Measurements from ENCODE around the gene NRN1. TPM values are rescaled to one million over a fixed set of nuclear protein-coding genes. Genes with fewer than 3 reads are reported as not detected.

Gene NRN1
- total and polyA plus RNA-seq, 2 donors (not counting 3 experiments of a cell fraction or from before 2014, with no cell fraction given), result 12.8 to 26.2 TPM

DNA sequence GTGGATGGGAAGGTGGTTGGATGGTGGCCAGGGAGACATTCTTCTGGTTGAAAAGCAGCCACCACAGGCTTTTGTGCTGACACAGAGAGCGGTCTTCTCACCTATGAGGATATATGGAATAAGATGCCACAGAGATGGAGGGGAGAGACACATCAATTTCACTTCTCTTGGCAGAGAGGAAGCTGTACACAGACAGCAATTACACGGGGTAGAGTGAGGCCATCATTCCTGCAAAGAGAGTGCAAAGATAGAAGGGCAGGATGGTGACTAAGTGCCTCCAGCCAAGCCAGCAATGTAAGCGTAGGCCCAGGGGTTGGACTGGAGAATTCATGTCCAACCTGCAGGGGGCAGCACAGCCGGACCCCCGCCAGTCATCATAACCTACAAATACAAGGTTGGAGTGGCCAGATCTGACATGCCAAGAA is 56.4 kb downstream of the NRN1 start:
- dilution Hi-C loops (cut with MboI; ENCODE audit: extremely low pct_ligation_motif_present, low sequenced_read_pairs), result no loop called here
- H3K27me3 ChIP-seq (ENCODE audit: control insufficient read depth in 2 of 2, insufficient read depth in 2 of 2, low read length in 2 of 2), result no peaks in the 10 kb centered on the region
- no peaks in the 10 kb centered on the region for H3K36me3 ChIP-seq (ENCODE audit: control insufficient read depth in 2 of 2, extremely low read depth in 1 of 2, insufficient read depth in 2 of 2, low read length in 2 of 2)
- no peaks in the 10 kb centered on the region for H3K79me2 ChIP-seq (ENCODE audit: control insufficient read depth, insufficient read depth, low read length)
- H3K9ac ChIP-seq (replicated peaks; ENCODE audit: extremely low read depth, insufficient read depth, low read length), result no peak overlapping the region
- FAIRE-seq (peak; percentile 79), DNase-seq (ENCODE audit: low read depth, low spot score) (peak; percentile 44)
- no peak overlapping the region for H3K27ac ChIP-seq (ENCODE audit: insufficient read depth, low read depth, low read length)
- H2AFZ ChIP-seq (ENCODE audit: low read depth, low read length), result no peak overlapping the region
- H3K9me3 ChIP-seq (replicated peaks; ENCODE audit: control insufficient read depth, insufficient read depth, low read length), result no peaks in the 10 kb centered on the region
- H3K4me2 ChIP-seq (ENCODE audit: insufficient read depth, low read length), result no peak overlapping the region
- BruUV-seq (replicated peaks), result no TSS peak
- TF ChIP-seq, protein P1, sequence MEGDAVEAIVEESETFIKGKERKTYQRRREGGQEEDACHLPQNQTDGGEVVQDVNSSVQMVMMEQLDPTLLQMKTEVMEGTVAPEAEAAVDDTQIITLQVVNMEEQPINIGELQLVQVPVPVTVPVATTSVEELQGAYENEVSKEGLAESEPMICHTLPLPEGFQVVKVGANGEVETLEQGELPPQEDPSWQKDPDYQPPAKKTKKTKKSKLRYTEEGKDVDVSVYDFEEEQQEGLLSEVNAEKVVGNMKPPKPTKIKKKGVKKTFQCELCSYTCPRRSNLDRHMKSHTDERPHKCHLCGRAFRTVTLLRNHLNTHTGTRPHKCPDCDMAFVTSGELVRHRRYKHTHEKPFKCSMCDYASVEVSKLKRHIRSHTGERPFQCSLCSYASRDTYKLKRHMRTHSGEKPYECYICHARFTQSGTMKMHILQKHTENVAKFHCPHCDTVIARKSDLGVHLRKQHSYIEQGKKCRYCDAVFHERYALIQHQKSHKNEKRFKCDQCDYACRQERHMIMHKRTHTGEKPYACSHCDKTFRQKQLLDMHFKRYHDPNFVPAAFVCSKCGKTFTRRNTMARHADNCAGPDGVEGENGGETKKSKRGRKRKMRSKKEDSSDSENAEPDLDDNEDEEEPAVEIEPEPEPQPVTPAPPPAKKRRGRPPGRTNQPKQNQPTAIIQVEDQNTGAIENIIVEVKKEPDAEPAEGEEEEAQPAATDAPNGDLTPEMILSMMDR (IDR thresholded peaks at IDR 0.05; ENCODE audit: extremely low read depth in 1 of 2, insufficient read depth in 1 of 2, low read depth in 1 of 2, low read length in 2 of 2), result peak; percentile 52 to 63
- TF ChIP-seq EZH2 (IDR thresholded peaks at IDR 0.05; ENCODE audit: borderline replicate concordance, low read depth, low read length, severe bottlenecking), result no peak
- H3K4me1 ChIP-seq (ENCODE audit: control insufficient read depth, extremely low read depth, insufficient read depth, low read length), result no peaks in the 10 kb centered on the region
- H3K9me1 ChIP-seq (replicated peaks; ENCODE audit: control insufficient read depth, extremely low read depth, insufficient read depth, low read length), result no peaks in the 10 kb centered on the region
- ChIA-PET POLR2A (no interaction called here), CTCF (interaction anchor here (1.7 kb wide), 1 partner anchor 479 kb away, joined by 5 read pairs; no protein-coding TSS in a partner anchor)
- intact Hi-C loops (cut with micrococcal nuclease), result loop anchor here (1.0 kb wide), 3 partner anchors 46 to 597 kb away; no protein-coding TSS in a partner anchor
- no peaks in the 10 kb centered on the region for H4K20me1 ChIP-seq (replicated peaks; ENCODE audit: control insufficient read depth, extremely low read depth, insufficient read depth, low read length)
- no peak overlapping the region for H3K4me3 ChIP-seq (replicated peaks in 1 of 3; ENCODE audit: insufficient read depth in 1 of 3, low read depth in 1 of 3, low read length in 3 of 3)

Measured in endothelial cell of umbilical vein (primary cell).